Neural progenitor cell (in vitro differentiated cells): Measurements from ENCODE around the gene CDH2.

Source experiments
- CTCF ChIP-seq: fragments of 200-600 bp; sonication (generic); IDR thresholded peaks from 2 replicates; pipeline ENCODE4 v1.5.1; 2017; ENCODE audit warnings: antibody characterized with exemption, mild to moderate bottlenecking
- EZH2 ChIP-seq: fragments of 200-600 bp; sonication (generic); IDR thresholded peaks from 2 replicates; pipeline ENCODE4 v1.6.1; 2017; ENCODE audit warnings: antibody characterized with exemption, mild to moderate bottlenecking, moderate library complexity
- EZH2phosphoT487 ChIP-seq: fragments of 200-600 bp; sonication (generic); IDR thresholded peaks from 2 replicates; pipeline ENCODE4 v1.6.1; 2017; ENCODE audit warnings: antibody characterized with exemption

DNA sequence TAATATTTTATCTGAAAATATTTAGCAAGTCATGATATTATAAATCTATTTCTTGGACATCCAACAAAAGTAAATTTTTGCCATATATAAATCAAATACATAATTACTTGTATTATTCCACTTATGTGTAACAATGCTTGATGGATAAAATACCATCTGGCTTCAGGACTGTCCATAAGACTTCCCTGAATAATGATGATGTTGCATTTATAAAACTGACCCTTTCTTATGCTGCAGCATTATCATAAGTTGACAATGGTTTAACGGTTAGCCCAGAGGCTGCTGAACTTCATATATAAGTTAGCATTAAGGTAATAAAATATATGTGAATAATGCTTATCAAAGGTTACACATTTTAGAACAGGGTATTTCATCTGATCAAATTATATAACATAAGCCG, 95.4 kb downstream of the CDH2 start:
- TF ChIP-seq CTCF (no peak), EZH2 (no peak), EZH2phosphoT487 (no peak)
